Activated CD4-positive, alpha-beta T cell treated with anti-CD3 and anti-CD28 coated beads, Interleukin-2, Interleukin-4, amounts not matched to agents 100 ng/mL and 50 ng/mL, durations not matched to agents 16 hours and 8 hours (primary cell): ENCODE data around the gene SLC7A9.
"Not testable (repeated sequence)": the region's sequence is repeated elsewhere in the genome, so short reads cannot be mapped to it uniquely, and the experiment has no call there.

ENCODE experiments used
- DNase-seq: peaks from one replicate; pipeline ENCODE4 v3.0.0-alpha.2; 2020; ENCODE audit warnings: low spot score

SLC7A9 gene

GRCh38 chr19:32800754-32801153, 68.8 kb downstream of the SLC7A9 start:
- no peak for DNase-seq

GRCh38 chr19:32800191-32800590, 69.4 kb downstream of the SLC7A9 start:
- no peak for DNase-seq

- DNase-seq, result no peak
These were observed 71.4 kb downstream of the SLC7A9 start for GRCh38 chr19:32798201-32798600.

GRCh38 chr19:32789429-32789828, 80.1 kb downstream of the SLC7A9 start:
- DNase-seq, result no peak

- not testable (repeated sequence) for DNase-seq
These were observed 81.7 kb downstream of the SLC7A9 start for GRCh38 chr19:32787895-32788294.

GRCh38 chr19:32787161-32787813, 82.3 kb downstream of the SLC7A9 start:
- DNase-seq, result not testable (repeated sequence)

- DNase-seq, result not testable (repeated sequence)
These were observed 87.5 kb downstream of the SLC7A9 start for GRCh38 chr19:32782089-32782488.

GRCh38 chr19:32781280-32781679, 88.3 kb downstream of the SLC7A9 start:
- DNase-seq, result no peak
